Stimulated activated CD8-positive, alpha-beta memory T cell treated with anti-CD3 and anti-CD28 coated beads, Interleukin-12 subunit alpha, Interleukin-12 subunit beta, amount 100 ng/mL, for 24 hours (primary cell): ENCODE data around the gene CCDC148.
"Not testable (repeated sequence)": the region's sequence is repeated elsewhere in the genome, so short reads cannot be mapped to it uniquely, and the experiment has no call there.

Experiments
- DNase-seq: peaks from one replicate; pipeline ENCODE4 v3.0.0-alpha.2; 2020; ENCODE audit errors: extremely low read depth

The CCDC148 gene

DNA sequence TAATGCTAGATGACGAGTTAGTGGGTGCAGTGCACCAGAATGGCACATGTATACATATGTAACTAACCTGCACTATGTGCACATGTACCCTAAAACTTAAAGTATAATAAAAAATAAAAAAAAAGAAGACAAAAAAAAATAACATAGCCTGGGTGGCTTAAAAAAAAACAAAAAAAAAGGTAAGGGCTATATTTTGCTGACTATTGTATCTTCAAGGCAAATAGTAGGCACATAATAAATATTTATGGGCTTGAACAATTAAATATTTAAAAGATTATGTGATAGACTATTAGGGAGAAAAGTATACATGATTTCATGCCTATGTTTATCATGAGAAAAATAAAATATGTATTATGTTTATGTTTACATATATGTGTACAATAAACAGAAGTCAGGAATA, 99.4 kb downstream of the CCDC148 start:
- DNase-seq = no peak

DNA sequence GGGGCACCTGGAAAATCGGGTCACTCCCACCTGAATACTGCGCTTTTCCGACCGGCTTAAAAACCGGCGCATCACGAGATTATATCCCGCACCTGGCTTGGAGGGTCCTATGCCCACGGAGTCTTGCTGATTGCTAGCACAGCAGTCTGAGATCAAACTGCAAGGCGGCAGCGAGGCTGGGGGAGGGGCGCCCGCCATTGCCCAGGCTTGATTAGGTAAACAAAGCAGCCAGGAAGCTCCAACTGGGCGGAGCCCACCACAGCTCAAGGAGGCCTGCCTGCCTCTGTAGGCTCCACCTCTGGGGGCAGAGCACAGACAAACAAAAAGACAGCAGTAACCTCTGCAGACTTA, 105.1 kb downstream of the CCDC148 start:
- DNase-seq = not testable (repeated sequence)

DNA sequence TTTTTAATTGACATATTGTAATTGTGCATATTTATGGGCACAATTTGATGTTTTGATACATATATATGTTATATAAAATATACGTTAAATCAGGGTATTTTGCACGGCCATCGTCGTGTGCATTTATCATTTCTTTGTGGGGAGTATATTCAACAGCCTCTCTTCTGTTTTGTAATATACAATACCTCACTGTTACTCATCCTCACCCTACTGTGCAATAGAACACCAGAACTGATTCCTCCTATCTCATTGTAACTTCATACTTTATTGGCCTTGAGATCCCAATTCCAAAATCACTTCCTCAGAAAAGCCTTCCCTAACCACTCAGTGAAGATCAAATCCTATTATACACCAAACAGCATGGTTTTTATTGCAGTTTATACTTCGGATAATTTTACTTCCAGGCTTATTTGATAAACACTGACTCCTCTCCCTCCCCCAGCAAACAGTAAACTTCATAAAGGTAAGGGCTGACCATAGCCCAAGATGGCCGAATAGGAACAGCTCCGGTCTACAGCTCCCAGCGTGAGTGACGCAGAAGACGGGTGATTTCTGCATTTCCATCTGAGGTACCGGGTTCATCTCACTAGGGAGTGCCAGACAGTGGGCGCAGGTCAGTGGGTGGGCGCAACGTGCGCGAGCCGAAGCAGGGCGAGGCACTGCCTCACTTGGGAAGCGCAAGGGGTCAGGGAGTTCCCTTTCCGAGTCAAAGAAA, 105.6 kb downstream of the CCDC148 start:
- not testable (repeated sequence) for DNase-seq

DNA sequence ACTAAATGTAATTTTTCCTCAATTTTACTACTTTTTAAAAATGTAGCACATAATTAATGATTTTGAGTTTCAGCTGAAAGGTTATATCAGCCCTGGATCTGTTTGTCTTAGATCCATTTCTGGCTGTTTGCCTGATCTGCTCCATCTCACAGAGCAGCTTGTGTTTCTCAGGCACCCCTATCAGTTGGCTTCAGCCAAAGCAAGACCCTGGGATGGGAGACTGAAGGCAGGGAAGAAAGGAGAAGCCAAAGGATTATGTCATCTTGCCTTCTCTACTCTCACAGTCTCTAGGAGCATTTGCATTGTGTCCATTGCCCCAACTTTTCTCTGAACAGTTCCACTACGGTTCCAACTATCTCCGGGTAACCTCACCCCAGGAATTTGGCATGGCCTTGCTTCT, 110.5 kb downstream of the CCDC148 start:
- no peak for DNase-seq

DNA sequence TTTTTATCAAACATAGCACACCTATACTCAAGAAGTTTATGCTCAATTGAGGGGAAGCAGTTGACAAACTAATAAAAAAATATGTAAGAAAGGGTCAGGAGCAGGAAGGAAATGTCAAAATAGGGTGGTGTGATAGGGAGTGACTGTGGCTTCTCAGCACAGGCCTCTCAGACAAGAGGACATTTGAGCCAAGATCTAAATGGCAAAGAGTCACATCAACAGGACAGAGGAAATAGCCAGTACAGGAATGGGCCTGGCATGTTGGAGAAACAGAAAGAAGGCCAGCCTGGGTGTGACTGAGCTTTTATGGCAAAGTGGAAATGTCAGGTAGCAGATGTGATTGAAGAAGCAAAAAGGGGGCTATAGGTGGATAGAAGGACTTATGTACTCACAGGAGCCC, 117.0 kb downstream of the CCDC148 start:
- DNase-seq = no peak

DNA sequence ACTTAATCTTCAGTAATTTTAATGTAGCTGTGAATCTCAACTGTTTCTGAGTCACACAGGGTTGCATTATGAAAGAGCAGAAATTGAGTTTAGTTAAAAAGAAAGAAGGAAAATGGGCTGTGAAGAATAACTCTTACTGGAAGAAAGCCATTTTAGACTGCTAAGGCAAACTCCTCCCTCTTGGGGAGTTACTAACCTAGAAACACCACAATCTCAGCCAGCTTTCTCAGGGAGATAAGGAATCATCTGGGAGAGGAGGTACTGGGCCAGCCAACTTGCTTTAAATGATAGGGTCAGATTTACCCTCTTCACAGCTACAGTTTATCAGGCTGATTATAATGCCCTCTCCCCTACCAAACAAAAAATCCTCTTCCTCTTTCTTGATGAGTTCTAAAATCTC, 119.5 kb downstream of the CCDC148 start:
- DNase-seq = no peak

DNA sequence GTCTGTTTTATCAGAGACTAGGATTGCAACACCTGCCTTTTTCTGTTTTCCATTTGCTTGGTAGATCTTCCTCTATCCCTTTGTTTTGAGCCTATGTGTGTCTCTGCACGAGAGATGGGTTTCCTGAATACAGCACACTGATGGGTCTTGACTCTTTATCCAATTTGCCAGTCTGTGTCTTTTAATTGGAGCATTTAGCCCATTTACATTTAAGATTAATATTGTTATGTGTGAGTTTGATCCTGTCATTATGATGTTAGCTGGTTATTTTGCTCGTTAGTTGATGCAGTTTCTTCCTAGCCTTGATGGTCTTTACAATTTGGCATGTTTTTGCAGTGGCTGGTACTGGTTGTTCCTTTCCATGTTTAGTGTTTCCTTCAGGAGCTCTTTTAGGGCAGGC, 124.8 kb downstream of the CCDC148 start:
- DNase-seq = not testable (repeated sequence)

DNA sequence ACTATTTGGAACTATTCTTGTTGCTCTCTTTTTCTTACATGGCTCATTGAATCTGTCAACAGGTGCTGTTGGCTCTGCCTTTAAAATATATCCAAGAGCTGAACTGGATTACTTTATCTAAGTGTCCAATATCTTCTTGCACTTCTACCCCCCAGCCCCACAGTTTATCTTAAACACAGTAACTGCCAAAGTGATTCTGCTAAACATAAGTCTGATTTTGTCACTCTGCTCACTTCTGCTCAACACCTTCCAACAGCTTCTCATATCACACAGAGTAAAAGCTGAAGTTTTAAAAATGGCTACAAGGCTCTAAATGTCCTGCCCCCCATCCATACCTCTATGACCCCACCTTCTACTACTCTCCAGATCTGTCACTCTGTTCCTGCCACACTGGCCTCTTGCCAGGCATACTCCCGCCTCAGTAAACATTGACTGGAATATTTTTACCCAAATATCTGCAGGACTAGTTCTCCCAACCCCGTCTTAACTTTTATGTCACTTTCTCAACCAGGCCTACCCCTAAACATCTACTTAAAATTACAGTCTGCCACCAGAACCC, 130.7 kb downstream of the CCDC148 start:
- DNase-seq = no peak

DNA sequence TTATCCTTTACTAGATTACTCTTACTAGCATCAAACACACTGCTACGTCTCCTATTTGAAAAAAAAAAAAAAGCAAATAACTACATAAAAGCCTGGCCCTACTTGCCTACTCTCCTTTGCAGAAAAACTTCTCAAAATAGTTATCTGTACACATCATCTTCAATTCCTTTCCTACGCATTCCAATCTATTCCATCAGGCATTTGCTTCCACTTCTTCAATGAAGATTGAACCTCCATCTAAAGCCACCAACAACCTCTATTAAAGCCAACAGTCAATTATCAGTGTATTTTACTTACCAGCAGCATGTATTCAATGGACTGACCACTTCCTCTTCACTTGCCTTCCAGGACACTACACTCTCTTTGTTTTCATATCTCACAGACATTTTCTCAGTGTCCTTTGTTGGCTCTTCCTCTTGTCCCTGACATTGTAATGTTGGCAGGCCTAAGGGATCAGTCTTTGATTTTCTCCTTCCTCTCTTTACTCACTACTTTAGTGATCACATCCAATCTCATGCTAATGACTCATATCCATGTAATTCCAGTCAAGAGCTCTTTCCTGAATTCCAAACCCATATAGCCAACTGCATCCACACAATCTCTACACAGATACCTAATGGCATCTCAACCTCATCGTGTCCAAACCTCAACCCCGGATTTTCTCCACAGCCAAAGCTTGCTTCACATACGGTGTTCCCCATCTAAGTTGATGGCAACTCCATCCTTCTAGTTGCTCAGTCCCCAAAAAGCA, 131.3 kb downstream of the CCDC148 start:
- DNase-seq = no peak

DNA sequence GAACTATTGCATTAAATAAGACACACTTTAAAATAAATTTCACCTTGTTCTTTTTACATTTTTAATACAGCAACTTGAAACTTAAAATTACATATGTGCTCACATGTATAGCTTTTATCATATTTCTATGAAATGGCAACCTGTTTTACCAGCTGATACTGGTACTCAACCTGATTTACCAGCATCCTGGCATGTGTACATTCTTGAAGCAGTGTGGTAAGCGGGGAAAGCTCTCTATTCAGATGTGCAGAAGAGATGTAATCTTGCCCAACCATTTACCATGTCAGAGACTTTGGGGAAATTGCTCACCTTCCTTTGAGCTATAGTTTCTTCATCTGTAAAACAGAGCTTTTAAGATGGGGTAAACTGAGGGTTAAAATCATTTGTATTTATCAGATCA, 133.2 kb downstream of the CCDC148 start:
- DNase-seq = no peak

DNA sequence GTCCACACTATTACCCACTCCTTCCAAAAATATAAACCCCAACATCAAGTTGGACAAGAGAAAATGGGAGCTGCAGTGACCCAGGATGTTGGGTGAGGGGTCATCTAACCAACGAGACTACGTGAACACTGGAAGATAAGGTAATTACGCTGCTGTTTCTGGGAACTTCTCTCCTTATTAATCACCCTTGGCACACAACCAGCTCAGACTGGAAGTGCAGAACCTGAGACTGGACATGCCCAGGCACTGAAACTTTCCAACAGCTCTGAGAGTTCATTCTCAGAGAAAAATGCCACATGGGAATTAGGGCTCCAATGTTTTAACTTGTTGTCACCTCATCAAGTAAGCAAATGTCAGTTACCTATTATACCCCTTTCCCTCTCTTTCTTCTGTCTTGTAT, 135.3 kb downstream of the CCDC148 start:
- no peak for DNase-seq

DNA sequence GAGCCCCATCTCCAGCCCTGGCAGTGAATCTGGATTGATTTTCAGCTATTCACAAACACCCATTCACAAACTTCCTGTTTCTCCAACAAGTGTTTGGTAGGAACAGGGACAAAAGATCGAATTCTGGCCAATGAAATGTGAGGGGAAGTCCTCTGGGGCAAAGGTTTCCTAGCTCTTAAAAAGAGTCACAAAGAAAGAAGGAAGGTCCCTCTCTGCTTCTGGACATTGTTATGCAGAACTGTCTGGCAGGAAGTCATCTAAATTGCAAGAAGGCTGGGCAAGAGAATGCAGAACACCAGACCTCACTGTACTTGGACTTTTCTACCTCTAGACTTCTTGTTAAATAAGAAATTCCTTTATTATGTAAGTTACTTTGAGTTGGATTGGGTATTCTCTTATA, 137.3 kb downstream of the CCDC148 start:
- no peak for DNase-seq

DNA sequence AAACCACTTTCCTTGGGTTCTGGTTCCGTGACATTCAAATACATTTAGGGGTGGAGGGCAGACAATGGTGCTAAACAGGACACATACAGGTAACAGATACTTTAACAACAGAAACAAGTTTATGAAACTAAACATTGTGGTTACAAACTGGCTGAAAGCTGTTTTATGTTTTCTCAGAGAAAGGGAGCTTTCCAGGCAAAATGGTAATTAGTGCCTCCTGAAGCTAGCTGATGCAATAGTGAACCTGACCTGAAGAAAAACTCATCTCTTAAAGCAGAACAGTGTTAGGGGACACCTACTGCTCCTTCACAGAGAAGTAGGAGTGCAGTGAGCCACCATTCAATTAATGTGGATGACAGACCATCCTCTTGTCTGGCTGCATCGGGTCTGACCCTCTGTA, 138.9 kb downstream of the CCDC148 start:
- no peak for DNase-seq

DNA sequence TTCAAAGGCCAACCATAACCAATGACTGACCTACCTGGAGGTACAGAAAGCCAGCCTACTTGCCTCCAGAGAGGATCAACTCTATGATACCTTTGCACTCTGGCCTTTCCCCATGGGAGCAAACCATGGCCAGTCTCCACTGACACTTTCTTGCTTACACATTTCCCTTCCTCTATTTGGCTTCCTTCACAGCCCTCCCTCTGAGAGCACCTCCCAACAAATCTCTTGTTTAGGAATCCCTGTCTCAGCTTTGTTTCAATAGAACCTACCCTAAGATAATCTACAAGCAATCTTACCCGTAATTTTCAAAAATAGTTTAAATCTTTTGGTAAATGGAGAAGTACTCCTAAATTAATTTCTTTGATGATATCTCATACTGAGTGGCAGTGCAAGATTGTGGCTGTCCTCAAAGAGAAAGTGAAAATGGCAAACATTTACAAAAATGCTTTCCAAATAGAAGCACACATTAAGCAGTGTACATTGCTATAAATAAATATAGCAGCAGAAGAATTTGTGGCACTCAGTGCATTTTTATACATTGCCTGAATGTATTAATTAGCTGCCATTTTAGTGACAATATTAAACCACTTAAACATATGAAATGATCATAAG, 140.6 kb downstream of the CCDC148 start:
- no peak for DNase-seq

DNA sequence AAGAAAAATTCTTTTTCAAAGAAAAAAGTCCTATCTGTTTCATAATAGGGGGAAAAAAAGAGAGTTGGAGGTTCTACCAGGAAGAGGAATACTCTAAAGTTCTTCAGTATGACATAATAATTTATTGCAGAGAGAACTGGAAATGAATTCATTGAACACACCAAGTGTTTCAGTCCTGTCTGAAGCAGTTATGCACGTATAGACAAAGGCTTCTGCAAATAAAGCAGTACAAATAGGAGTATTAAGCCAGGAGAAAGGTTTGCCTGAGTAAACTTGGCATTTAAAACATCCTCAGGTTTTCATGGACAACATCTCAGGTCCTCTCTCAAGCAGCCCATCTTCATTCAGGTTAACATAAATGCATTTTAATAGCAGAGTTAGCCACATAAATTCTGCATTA, 141.6 kb downstream of the CCDC148 start:
- no peak for DNase-seq

DNA sequence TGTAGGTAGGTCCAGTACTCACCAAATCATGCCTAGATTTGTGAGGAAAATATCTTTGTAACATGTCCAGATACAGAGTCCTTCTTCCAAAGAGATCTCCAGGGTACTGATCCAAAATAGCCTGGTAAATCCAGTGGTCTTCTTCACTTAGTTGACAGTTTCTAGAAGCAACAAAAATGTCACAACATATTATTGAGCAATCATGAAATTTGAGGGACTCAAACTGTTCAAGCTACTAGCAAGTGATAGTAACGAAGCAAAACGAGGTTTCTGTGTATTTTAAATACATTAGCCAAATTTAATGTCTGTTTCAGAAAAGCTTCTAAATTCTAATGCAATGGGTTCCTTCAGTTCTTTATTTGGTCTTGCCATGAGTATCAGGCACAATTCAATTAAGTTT, 142.8 kb downstream of the CCDC148 start:
- DNase-seq = no peak

DNA sequence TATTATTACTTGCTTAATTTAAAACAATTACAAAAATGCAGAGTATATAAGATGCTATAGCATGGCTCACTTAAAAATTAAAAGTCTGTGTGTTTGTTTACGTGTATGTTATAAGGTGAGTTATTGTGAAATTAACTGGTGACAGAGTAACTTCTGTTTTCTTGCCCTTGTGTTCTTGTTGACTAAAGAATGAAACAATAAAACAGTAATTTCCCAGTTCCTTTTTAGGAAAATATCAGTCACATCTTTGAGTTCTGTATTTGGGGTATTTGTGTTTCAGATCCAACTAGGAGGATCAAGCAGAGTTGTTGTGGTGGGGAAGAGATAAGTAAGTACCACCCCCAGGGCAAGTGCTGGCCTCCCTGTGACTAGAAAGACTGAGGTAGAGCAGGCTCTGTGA, 143.6 kb downstream of the CCDC148 start:
- DNase-seq = no peak

DNA sequence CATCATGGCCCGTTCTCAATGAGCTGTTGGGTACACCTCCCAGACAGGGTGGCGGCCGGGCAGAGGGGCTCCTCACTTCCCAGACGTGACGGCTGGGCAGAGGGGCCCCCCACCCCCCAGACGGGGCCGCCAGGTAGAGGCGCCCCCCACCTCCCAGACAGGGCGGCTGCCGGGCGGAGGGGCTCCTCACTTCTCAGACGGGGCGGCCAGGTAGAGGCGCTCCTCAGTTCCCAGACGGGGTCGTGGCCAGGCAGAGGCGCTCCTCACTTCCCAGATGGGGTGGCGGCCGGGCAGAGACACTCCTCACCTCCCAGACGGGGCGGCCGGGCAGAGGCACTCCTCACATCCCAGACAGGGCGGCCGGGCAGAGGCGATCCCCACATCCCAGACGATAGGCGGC, 146.1 kb downstream of the CCDC148 start:
- not testable (repeated sequence) for DNase-seq

DNA sequence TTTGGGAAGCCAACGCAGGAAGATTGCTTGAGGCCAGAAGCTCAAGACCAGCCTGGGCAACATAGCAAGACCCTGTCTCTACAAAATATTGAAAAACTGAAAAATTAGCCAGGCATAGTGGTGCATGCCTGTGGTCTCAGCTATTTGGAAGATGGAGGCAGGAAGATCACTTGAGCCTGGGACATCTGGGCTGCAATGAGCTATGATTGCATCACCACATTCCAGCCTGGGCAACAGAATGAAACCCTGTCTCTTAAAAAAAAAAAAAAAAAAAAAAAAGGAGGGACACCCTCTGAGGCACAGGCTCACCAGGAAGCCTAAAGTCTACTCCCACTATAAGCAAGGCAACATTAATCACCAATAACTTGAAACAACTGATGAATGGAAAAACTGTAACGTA, 151.1 kb downstream of the CCDC148 start:
- no peak for DNase-seq

DNA sequence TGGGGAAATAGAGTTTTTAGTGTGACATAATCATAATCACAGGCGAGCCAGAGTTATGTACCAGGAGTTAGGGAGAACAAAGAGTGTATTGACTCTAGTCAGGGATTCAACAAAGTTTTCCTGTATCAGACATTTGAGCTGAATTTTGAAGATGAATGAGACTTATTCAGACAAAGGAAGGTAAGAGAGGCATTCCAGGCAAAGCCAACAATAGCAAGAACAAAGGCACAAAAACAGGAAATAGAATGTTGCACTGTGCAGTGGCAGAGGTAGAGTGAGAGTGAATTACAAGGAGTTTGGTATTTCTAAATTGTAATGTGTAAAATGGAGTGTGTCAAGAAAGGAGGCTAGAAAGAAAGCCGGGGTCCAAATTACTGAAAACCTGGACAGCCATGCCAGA, 156.2 kb downstream of the CCDC148 start:
- no peak for DNase-seq

DNA sequence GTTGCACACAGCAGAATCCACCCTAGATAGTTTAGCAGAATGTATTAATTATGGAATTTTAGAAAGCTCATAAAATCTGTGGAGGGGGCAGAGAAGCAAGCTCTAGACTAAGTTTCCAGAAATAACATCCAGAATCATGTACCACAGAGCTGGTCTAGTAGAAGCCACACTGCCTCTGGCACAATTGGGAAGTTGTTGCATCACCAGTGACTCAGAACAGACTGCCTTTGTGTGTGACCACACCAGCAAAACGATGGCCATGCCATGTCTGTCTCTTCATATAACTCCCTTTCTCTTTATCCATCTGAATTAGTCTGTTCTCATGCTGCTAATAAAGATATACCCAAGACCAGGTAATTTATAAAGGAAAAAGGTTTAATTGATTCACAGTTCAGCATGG, 158.9 kb downstream of the CCDC148 start:
- DNase-seq = no peak

DNA sequence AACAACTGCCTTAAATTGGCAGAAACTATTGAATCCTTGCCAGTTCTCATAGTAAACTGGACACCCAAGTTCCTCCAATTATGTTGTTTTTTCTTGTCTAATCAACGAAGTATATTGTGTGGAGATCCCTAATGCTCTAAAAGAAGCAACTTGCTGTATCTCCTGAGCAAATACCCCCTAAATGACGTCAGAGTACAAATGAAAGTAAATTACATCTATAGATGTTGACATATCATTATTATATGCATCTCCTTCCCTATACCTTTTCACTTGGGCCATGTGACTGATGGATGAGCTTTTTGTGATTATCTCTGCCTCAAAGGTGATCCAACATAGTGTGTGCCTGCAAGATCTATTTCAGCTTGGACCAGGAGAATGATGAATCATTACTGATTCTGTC, 159.4 kb downstream of the CCDC148 start:
- no peak for DNase-seq

DNA sequence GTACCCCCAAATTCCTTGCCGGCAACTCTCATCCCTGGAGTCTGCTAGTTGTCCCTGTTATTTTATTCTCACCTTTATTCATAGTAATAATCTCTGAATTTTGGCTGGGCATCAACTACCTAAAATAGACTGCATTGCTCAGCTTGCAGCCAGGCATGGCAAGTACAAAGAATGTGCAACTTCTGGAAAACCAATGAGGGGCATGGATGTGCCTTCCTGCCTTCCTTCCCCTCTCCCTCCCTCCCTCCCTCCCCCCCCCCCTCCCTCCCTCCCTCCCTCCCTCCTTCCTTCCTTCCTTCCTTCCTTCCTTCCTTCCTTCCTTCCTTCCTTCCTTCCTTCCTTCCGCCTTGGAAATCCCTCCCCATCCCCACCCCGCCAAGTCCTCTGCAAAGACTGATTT, 162.8 kb downstream of the CCDC148 start:
- DNase-seq = no peak
